ENCODE data around the gene CACNB3.
A peak's percentile ranks its signal among the peaks of the same experiment; 100 is the strongest.

Gene CACNB3

DNA sequence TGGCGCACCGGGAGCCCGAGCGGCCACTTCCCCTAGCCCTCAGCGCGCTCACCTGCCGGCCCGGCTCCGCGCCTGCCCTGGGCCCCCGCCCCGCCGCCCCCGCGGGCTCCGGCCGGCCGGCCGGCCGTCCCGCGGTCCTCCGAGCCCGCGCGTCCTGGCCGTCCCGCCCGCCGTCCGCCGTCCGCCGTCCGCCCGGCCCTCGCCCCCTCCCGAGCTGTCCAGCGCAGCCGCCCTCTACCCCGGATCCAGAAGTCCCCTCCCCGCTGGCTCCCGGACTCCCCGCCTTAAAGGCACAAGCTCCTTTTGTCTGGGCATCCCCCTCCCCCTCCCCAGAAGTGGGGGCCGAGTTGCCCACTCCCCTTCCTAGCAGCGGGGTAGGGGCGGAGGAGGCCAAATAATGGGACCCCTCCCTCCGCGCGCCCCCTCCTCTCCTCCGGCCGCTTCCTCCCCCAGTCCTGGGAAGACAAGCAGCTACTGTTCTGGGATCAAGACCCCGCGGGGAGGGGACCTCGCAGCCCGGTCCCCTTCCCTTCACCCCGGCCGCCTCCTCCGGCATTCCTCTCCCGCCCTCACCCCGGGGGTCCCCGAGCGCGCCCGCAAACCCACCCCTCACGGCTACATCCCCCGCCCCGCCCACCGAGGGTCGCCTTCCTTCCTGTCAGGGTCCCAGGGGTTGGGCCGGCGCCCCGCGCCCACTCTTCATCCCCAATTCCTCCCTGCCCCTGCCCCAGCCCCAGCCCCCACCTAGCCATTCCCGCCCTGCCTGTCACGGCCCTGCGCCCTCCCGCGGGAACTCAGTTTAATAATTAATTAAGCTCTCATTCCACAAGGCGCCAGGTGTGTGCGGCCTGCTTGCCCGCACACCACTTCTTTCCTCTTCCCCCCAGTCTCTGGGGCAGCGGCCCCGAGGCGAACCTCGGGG lies 29.2 kb upstream of the CACNB3 start, which contains the start of gene ADCY6:
ADCY6 (minus strand) TSS at position 236 of the 922 bp plus-strand sequence. CDS start 5,655 bp downstream, outside the sequence.
- DNase-seq: peak; percentile 27

DNA sequence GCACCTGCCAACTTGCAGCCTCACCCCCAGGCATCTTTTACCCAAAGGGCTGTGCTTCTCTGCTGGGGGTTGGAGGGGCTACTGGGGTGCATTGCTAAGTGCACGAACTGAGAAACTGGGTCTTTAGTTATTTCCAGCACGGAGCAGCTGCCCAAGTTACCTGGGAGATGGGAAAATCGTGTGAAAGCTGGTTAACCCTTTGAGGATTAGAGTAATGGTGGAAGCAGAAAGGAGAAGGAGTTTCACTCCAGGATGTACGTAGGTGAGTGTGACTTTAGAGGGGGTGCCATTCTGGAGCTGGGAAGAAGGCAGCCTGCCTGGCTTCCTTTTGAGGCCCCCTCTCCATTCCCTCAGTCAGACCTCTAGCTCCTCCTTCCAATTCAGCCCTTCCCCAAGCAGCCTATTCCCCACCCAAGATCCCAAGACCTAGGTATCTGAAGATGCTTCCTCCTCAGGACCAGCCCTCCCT lies 28.4 kb upstream of the CACNB3 start:
- DNase-seq: no peak

DNA sequence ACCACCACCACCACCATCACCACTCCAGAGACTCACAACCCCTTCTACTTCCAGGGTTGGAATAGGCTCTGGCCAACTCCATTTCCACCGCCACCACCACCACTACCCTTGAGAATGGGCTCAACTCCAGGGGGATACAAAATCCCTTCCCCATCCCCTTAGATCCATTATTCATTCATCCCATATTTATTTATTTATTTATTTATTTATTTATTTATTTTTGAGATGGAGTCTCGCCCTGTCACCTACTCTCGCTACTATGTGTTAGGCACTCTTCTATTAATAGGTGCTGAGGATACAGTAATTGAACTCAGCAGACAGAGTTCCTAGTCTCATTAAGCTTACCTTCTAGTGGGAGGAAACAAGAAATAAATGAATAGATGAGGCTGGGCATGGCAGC lies 24.6 kb upstream of the CACNB3 start:
- DNase-seq: no peak

DNA sequence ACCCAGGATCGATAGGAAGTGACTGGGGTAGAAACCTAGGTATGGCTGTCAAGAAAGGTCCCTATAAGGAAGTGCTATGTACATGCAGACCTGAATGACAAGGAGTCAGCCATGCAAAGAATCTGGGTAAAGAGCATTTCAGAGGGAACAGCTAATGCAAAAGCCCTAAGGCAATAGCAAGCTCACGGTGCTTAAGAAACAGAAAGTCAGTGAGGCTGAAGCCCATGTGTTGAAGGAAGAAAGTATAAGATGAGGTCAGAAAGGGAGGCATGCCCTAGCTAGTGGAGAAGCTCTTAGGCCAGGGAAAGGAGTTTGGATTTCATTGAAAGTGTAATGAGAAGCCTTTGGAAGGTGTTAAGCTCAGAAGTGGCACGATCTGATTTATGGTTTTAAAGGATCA lies 23.4 kb upstream of the CACNB3 start:
- no peak for DNase-seq

DNA sequence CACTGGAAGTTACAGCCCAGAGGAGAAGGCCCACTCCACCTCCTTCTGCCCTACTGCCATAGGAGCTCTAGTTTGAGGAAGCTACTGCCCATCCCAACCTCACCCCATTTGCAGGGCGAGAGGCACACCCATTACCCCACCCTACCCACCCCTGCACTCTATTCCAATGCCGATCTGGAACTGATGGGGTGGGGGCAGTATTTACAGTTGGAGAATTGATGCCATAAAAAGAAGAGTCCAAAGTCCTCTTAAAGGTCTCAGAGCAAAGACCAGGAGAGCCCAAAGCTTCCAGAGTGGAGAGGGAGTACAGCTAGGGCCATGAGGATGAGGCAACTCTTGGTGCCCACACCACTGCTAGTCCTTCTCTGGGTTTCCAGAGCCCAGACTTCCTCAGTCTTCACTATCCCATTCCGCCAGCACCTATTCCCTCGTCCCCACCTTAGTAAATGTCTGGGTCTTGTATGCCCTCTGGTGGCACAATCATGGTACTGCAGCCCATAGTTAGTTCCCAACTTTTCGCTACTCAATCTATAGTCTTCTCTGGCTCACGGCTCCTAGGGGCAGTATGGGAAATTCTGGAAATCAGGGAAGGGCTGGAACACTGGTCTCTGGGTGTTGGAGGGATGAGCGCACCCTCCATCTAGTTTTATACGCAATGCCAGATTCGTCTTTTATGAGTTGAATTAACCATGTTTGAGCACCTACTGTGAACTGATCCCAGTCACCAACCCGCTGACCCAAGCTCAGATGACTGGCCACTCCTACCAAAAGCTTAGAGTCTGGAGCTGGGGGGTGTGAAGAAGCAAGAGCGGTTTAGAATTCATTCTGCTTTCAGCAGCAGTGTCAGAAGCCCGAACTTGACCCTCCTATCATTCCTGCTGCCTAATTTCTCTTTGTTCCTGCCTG lies 22.5 kb upstream of the CACNB3 start:
- DNase-seq: peak; percentile 77

- DNase-seq: no peak
Observed at GRCh38 chr12:48796976-48797375, 21.3 kb upstream of the CACNB3 start.

- no peak for DNase-seq
Observed at GRCh38 chr12:48800457-48800856, 17.8 kb upstream of the CACNB3 start.

DNA sequence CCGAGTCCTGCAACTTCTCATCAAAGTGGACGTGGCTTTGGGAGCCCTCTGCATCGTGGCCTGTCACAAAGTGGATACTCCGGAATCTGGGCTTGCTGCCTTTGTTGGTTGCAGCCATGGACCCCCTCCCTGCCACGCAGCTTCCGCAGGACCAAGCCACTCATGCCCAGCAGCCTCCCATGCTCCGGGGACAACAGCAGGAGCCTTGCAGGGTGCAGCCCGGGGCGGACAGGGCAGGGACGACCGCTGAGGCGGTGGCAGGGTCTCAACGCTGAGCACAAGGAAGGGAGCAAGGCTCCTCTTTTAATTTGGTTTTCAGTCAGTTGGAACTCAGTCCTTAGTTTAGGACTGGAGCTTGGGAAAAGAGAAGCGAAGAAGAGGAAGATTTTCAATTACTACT lies 17.3 kb upstream of the CACNB3 start:
- DNase-seq: no peak

- DNase-seq: no peak
Observed at GRCh38 chr12:48803675-48804074, 14.6 kb upstream of the CACNB3 start.

- no peak for DNase-seq
Observed at GRCh38 chr12:48807981-48808380, 10.3 kb upstream of the CACNB3 start.

DNA sequence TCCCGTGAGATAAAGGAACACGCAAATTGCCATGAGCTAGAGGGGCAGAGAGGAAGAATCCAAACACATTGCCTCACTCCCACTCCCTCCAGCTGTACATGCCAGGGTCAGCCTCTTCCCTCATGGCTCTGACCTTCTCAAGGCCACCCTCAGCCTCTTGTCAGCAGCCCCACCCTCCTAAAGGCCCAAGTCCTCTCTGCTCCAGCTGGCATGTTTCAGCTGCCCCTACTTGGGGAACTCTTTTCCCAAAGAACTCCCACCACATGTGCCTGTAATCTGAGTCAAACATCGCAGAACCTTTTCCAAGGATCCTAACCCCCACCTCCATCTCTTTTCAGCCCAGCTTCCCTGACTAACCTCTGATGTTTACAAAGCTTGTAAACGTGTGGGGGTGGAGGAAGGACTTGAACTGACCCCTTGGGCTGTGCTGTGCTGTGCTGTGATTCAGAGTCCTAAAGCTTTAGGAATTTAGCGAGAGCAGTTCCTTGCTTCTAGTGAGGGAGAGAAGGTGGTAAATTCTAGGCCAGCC lies 7.3 kb upstream of the CACNB3 start:
- DNase-seq: no peak

DNA sequence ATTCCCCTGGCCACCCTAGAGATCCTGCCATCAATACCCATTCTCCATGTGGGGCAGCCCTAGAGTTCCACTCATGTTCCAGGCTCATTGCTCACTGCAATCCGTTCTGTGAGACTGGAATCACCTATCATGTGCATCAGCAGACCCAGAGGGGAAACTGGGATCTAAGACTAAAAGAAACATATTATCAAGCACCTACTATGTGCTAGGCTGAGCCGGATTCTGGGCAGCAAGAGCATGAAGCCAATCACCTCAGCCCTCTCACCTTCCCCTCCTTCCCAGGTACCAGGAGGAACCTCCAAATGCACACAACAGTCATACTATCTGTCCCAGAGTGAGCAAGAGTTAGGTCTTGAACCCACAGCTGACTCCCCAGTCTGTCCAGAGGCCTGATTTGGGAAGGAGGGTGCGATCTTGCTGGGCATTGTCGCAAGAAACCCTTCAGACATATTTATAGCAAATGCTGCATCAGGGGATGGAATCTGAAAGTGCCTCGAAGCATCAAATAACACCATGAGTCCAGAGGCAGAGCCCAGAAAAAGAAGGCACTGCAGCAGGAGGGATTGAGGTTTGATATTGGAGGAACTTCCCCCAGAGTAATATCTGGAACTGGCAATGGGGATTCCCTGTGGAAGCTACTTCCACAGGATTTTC lies 6.7 kb upstream of the CACNB3 start:
- no peak for DNase-seq

DNA sequence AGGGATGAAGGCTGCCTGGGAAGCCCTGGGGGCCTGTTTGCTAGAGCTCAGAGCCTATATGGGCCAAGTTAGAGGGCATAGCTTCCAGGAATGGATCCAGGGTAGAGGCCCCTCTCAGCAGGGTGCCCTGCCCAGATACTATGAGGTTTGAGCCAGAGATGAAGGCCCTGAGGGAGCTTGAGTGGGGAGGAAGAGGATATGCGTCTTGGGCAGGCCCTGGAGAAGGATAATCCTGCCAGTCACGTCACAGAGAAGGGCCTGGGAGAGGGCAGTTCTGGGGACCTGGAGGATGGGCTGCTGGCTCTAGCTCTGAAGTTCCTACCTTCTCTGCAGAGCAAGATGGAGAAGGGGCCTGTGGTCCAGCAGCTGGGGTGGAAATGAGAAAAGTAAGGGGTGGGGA lies 5.9 kb upstream of the CACNB3 start:
- DNase-seq: no peak

- no peak for DNase-seq
Observed at GRCh38 chr12:48813465-48814261, 4.6 kb upstream of the CACNB3 start.

DNA sequence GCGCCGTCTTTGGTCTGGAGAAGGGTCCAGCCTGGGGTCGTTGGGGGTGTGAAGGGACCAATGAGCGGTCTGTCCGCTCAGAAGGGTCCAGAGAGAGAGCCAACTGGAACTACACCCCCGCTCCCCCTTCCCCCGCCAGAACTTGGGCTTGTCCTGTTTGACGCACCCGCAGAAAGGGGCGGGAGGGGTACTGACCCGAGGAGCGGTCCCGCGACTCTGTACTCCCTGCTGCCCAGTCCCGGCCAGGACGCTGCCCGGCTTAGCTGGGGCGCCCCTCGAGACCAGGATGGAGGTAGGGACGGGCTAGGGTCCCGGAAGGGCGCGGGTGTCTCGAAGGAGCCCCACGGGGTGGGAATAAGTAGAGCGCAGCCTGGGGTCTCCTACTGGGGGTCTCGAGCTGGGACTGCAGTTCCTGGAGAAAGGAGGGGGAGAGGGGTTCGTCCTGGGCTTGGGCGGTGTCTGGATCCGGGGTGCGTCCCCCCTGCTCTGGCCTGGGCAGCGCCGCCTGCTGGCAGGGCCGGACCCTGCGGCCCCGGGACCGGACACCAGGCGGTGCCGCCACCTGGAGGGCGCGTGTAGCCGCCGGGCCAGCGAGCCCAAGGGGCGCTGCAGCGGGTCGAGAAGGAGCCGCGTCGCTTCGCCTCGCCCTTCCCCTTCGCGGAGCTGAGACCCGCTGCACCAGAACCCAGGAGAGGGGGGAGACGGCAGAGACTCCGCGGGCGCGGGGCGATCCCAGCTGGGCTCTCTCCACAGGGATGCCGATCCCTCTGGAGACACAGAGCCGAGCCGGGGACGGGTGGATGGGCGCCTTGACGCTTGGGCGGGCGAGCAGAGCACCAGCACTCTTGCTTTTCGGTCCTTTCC lies 3.8 kb upstream of the CACNB3 start:
- peak; percentile 37 for DNase-seq

DNA sequence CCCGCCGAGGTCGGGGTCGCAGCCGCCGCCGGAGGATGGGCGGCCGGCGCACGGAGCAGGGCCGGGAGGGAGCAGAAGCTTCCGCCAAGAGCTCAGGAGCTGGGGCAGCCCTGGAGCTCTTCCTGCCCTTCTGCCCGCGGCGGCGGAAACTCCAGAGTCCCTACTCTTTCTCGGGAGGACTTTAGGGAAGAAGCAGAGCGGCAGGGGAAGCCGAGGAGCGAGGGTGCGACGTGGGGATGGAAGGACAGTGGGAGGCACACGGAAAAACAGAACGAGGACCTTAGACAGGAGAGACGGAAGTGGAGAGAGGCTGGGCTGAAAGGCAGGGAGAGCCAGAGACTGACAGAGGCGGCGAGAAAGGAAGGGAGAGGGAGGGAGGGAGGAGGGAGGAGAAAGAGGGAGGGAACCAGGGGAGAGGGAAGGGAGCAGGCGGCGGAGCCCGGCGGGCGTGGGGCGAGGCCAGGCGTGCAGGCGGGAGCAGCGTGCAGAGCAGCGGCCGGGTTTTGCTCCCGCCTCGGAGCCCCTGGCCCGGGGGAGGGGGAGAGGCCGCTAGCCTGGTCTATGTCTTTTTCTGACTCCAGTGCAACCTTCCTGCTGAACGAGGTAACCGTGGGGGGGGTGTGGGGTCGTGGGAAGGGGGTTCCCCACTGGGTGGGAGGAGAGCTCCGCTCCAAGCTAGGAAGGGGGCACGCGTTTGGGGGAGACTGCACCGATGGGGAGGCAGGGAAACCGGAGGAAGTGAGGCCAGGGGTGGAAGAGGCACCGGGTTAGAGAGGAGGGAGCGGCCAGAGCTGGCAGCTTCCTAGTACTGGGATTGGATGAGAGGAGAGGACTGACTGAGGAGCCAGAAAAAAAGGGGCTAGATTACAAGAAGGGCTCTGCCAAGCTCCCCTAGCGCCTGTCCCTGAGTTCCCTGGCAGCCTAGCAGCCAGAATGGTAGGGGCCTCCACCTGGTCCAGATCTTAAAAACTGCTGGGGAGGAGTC lies 2.9 kb upstream of the CACNB3 start:
- DNase-seq: peak; percentile 64

GRCh38 chr12:48816143-48816854 lies 2.0 kb upstream of the CACNB3 start:
- no peak for DNase-seq

GRCh38 chr12:48818831-48819590 lies 715 bp downstream of the CACNB3 start:
- no peak for DNase-seq

Measured in NCI-H748 treated with DMSO at 0.1 percent for 48 hours (cell line).